Hepatocyte (in vitro differentiated cells): ENCODE data around the gene TAF1. TPM values are rescaled to one million over a fixed set of nuclear protein-coding genes. Genes with fewer than 3 reads are reported as not detected.

ENCODE experiments used
- DNase-seq: peaks from one replicate; pipeline ENCODE4 v3.0.0-alpha.2; 2016; ENCODE audit warnings: low spot score
- H2AFZ ChIP-seq: fragments of 200-600 bp; sonication (generic); 2 replicates; pipeline ENCODE4 v1.6.0; 2016; ENCODE audit warnings: antibody characterized with exemption, mild to moderate bottlenecking
- H3K27ac ChIP-seq: fragments of 200-600 bp; sonication (generic); 2 replicates; pipeline ENCODE4 v1.5.1; 2016; ENCODE audit warnings: mild to moderate bottlenecking
- H3K27me3 ChIP-seq: fragments of 200-600 bp; sonication (generic); 2 replicates; pipeline ENCODE4 v1.6.1; 2016
- H3K36me3 ChIP-seq: fragments of 200-600 bp; sonication (generic); replicated peaks from 2 replicates; pipeline ENCODE4 v1.5.1; 2016; ENCODE audit warnings: low read depth; ENCODE audit not compliant: insufficient read depth
- H3K4me1 ChIP-seq: fragments of 200-600 bp; sonication (generic); 2 replicates; pipeline ENCODE4 v1.5.1; 2016; ENCODE audit warnings: mild to moderate bottlenecking, moderate library complexity; ENCODE audit not compliant: insufficient read depth
- H3K4me2 ChIP-seq: fragments of 200-600 bp; sonication (generic); 2 replicates; pipeline ENCODE4 v1.6.0; 2016
- H3K4me3 ChIP-seq: fragments of 200-600 bp; sonication (generic); 2 replicates; pipeline ENCODE4 v1.5.1; 2016; ENCODE audit warnings: mild to moderate bottlenecking
- H3K79me2 ChIP-seq: fragments of 200-600 bp; sonication (generic); 2 replicates; pipeline ENCODE4 v1.6.0; 2017; ENCODE audit warnings: mild to moderate bottlenecking
- H3K9me2 ChIP-seq: fragments of 200-600 bp; sonication (generic); replicated peaks from 2 replicates; pipeline ENCODE4 v1.6.0; 2017; ENCODE audit warnings: mild to moderate bottlenecking; ENCODE audit not compliant: insufficient read depth
- H3K9me3 ChIP-seq: fragments of 200-600 bp; sonication (generic); 2 replicates; pipeline ENCODE4 v1.5.1; 2016; ENCODE audit warnings: low read depth, mild to moderate bottlenecking
- H4K20me1 ChIP-seq: fragments of 200-600 bp; sonication (generic); 2 replicates; pipeline ENCODE4 v1.6.0; 2016; ENCODE audit warnings: mild to moderate bottlenecking; ENCODE audit not compliant: insufficient read depth, poor library complexity, severe bottlenecking
- CTCF ChIP-seq: fragments of 200-600 bp; sonication (generic); IDR thresholded peaks from 2 replicates; pipeline ENCODE4 v1.5.1; 2016; ENCODE audit warnings: antibody characterized with exemption, mild to moderate bottlenecking; ENCODE audit not compliant: poor library complexity
- EZH2 ChIP-seq: fragments of 200-600 bp; sonication (generic); IDR thresholded peaks from 2 replicates; pipeline ENCODE4 v1.6.1; 2016; ENCODE audit warnings: antibody characterized with exemption, mild to moderate bottlenecking, borderline replicate concordance
- EZH2phosphoT487 ChIP-seq: fragments of 200-600 bp; sonication (generic); IDR thresholded peaks from one replicate; pipeline ENCODE4 v1.6.1; 2018; ENCODE audit warnings: antibody characterized with exemption, mild to moderate bottlenecking, low read depth, moderate library complexity; ENCODE audit not compliant: unreplicated experiment, severe bottlenecking
- WGBS: methylation state at CpG from one replicate; pipeline ENCODE4 v1.1.6; 2016; ENCODE audit warnings: low lambda C conversion rate; ENCODE audit errors: missing lambda C conversion rate; 5-methylcytosine and 5-hydroxymethylcytosine counted together
- polyA plus RNA-seq: library from polyadenylated mRNA; unstranded; fragments of >200 nt; fragmentation: Nextera tagmentation; extraction: Ambion mirVana; gene quantifications from 2 replicates; pipeline ENCODE4 v1.2.1, GENCODE V29; 2016
- total RNA-seq: library from RNA; depleted of rRNA; stranded (reverse); fragments of >200 nt; gene quantifications from 2 replicates; pipeline ENCODE4 v1.2.3, GENCODE V29; 2014

The TAF1 gene
- total and polyA plus RNA-seq, 2 experiments from 2014 or later: 1.9 to 19.2 TPM

- Histone ChIP-seq H2AFZ (no peak overlapping the region), H3K27me3 (no peaks in the 10 kb centered on the region), H3K36me3 (no peaks in the 10 kb centered on the region), H3K79me2 (no peaks in the 10 kb centered on the region), H4K20me1 (no peaks in the 10 kb centered on the region), H3K9me2 (no peaks in the 10 kb centered on the region), H3K4me2 (no peak overlapping the region), H3K9me3 (no peaks in the 10 kb centered on the region), H3K27ac (no peak overlapping the region), H3K4me1 (no peaks in the 10 kb centered on the region), H3K4me3 (no peak overlapping the region)
- DNase-seq: no peak
- no peak for TF ChIP-seq EZH2
- WGBS: 70% methylated on average over 4 of the region's 4 CpGs
These were observed 116.2 kb downstream of the TAF1 start for GRCh38 chrX:71482228-71482958.

GRCh38 chrX:71487814-71488213 lies 121.7 kb downstream of the TAF1 start:
- no peak for DNase-seq
- no peaks in the 10 kb centered on the region for H3K9me3 ChIP-seq
- no peaks in the 10 kb centered on the region for H4K20me1 ChIP-seq
- H3K4me2 ChIP-seq: no peak overlapping the region
- no peaks in the 10 kb centered on the region for H3K27me3 ChIP-seq
- no peak overlapping the region for H2AFZ ChIP-seq
- no peak overlapping the region for H3K4me3 ChIP-seq
- no peaks in the 10 kb centered on the region for H3K79me2 ChIP-seq
- no peaks in the 10 kb centered on the region for H3K9me2 ChIP-seq
- no peak overlapping the region for H3K27ac ChIP-seq
- no peaks in the 10 kb centered on the region for H3K36me3 ChIP-seq
- no peaks in the 10 kb centered on the region for H3K4me1 ChIP-seq
- no peak for TF ChIP-seq CTCF
- no peak for TF ChIP-seq EZH2
- no peak for TF ChIP-seq EZH2phosphoT487

GRCh38 chrX:71489540-71489939 lies 123.4 kb downstream of the TAF1 start:
- Histone ChIP-seq H3K9me2 (no peaks in the 10 kb centered on the region), H4K20me1 (no peaks in the 10 kb centered on the region), H2AFZ (no peak overlapping the region), H3K27me3 (no peaks in the 10 kb centered on the region), H3K36me3 (no peaks in the 10 kb centered on the region), H3K4me3 (no peak overlapping the region), H3K9me3 (no peaks in the 10 kb centered on the region), H3K4me2 (no peak overlapping the region), H3K4me1 (no peaks in the 10 kb centered on the region), H3K79me2 (no peaks in the 10 kb centered on the region), H3K27ac (no peak overlapping the region)
- DNase-seq: no peak
- 80% methylated on average over 5 of the region's 5 CpGs for WGBS
- no peak for TF ChIP-seq CTCF
- no peak for TF ChIP-seq EZH2
- no peak for TF ChIP-seq EZH2phosphoT487

GRCh38 chrX:71492231-71493065 lies 126.3 kb downstream of the TAF1 start:
- Histone ChIP-seq H3K9me3 (no peaks in the 10 kb centered on the region), H3K36me3 (no peaks in the 10 kb centered on the region), H3K4me3 (no peak overlapping the region), H3K27ac (no peak overlapping the region), H3K4me1 (no peaks in the 10 kb centered on the region), H3K9me2 (no peaks in the 10 kb centered on the region), H3K27me3 (no peaks in the 10 kb centered on the region), H3K4me2 (no peak overlapping the region), H3K79me2 (no peaks in the 10 kb centered on the region), H2AFZ (no peak overlapping the region), H4K20me1 (no peaks in the 10 kb centered on the region)
- no peak for DNase-seq
- 98% methylated on average over 67 of the region's 76 CpGs for WGBS
- TF ChIP-seq EZH2phosphoT487: no peak
- no peak for TF ChIP-seq EZH2
